Esophagus squamous epithelium (tissue), 5 donors: ENCODE results near the gene MTARC1. TPM values are rescaled to one million over a fixed set of nuclear protein-coding genes. Genes with fewer than 3 reads are reported as not detected.
A peak's percentile ranks its signal among the peaks of the same experiment; 100 is the strongest.

Experiments used
- DNase-seq: peaks from one replicate; lab custom pipeline; 2025; lab: John Stamatoyannopoulos, UW
- H3K27ac ChIP-seq, 4 donors: fragments of 200-600 bp; sonication (generic); one replicate each; pipeline ENCODE4 v1.5.1; 2016 to 2019; ENCODE audit warnings: mild to moderate bottlenecking in 1 of 4
- H3K27me3 ChIP-seq, 4 donors: fragments of 200-600 bp; sonication (generic); 1 replicate in 3 of 4; 2 replicates in 1 of 4; pipeline versions ENCODE4 v1.5.1 to v1.6.0; 2017 to 2021; ENCODE audit warnings: antibody characterized with exemption in 1 of 4
- H3K36me3 ChIP-seq, 3 donors: fragments of 200-600 bp; sonication (generic); one replicate each; pipeline ENCODE4 v1.5.1; 2016 to 2019
- H3K4me1 ChIP-seq, 3 donors: fragments of 200-600 bp; sonication (generic); one replicate each; pipeline ENCODE4 v1.5.1; 2017 to 2019
- H3K4me3 ChIP-seq, 4 donors: fragments of 200-600 bp; sonication (generic); 1 replicate in 3 of 4; 2 replicates in 1 of 4; pipeline ENCODE4 v1.5.1; 2016 to 2019; ENCODE audit warnings: mild to moderate bottlenecking in 2 of 4, moderate library complexity in 1 of 4
- H3K9me3 ChIP-seq, 3 donors: fragments of 200-600 bp; sonication (generic); one replicate each; pipeline ENCODE4 v1.5.1; 2016 to 2019
- POLR2A ChIP-seq, 4 donors: fragments of 450-650 bp; IDR thresholded peaks; one replicate each; pipeline ENCODE4 v1.6.1; 2017; ENCODE audit warnings: antibody characterized with exemption in 4 of 4, mild to moderate bottlenecking in 4 of 4, moderate library complexity in 3 of 4
- WGBS, 2 donors: methylation state at CpG; one replicate each; pipeline ENCODE4 v1.1.5; 2018; 5-methylcytosine and 5-hydroxymethylcytosine counted together
- intact Hi-C: fragments of 100-400 bp; cut with DNase I; formaldehyde crosslinking; loops from one replicate; pipeline ENCODE4 v1.15.0; 2022
- total RNA-seq, 4 donors: library from RNA; depleted of rRNA; stranded (reverse); fragments of >200 nt; gene quantifications; one replicate each; pipeline ENCODE4 v1.1.0, GENCODE V29; 2016
- TF ChIP-seq, protein P1 (sequence below), 6 experiments: fragments of 450-650 bp in 4 of 6; fragments of 200-600 bp in 2 of 6; sonication (generic) in 2 of 6; IDR thresholded peaks; one replicate each; pipeline ENCODE4 v1.5.1; 2016 to 2019; ENCODE audit warnings: antibody characterized with exemption in 6 of 6, mild to moderate bottlenecking in 4 of 6, moderate library complexity in 4 of 6
- donor health status: DM: yes; HTN: yes; CAD: no.

Gene MTARC1
- total RNA-seq, 4 donors from 2014 or later = 2.3 to 12.2 (median 4.9) TPM

DNA sequence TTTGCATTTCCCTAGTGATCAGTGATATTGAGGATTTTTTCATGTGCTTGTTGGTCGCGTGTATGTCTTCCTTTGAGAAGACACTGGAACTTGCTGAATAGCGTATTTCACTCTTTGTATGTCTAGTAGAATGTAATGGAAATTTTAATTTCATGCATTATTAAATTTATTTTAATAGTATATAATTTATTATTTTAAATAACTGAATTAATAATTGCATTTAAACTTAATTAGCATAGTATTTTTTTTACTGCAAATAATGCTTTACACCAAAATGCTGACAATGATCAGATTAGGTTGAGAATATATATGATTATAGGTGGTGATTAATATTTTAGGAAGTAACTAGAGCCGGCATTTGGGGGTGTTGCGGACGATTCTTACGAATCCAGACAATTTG is 10.5 kb upstream of the MTARC1 start:
- no peak for TF ChIP-seq POLR2A (IDR thresholded peaks at IDR 0.05)
- TF ChIP-seq, protein P1, sequence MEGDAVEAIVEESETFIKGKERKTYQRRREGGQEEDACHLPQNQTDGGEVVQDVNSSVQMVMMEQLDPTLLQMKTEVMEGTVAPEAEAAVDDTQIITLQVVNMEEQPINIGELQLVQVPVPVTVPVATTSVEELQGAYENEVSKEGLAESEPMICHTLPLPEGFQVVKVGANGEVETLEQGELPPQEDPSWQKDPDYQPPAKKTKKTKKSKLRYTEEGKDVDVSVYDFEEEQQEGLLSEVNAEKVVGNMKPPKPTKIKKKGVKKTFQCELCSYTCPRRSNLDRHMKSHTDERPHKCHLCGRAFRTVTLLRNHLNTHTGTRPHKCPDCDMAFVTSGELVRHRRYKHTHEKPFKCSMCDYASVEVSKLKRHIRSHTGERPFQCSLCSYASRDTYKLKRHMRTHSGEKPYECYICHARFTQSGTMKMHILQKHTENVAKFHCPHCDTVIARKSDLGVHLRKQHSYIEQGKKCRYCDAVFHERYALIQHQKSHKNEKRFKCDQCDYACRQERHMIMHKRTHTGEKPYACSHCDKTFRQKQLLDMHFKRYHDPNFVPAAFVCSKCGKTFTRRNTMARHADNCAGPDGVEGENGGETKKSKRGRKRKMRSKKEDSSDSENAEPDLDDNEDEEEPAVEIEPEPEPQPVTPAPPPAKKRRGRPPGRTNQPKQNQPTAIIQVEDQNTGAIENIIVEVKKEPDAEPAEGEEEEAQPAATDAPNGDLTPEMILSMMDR (IDR thresholded peaks at IDR 0.05) = no peak
- DNase-seq = no peak
- WGBS, 2 donors = 86 to 87% methylated on average over 7 of the region's 7 CpGs
- intact Hi-C loops = loop anchor here (10.0 kb wide), 1 partner anchor 81 kb away; the partner anchor contains the start of gene C1orf115
- H3K27me3 ChIP-seq = no peaks in the 10 kb centered on the region
- no peak overlapping the region for H3K4me3 ChIP-seq
- peaks cover 0 to 29% (median 0%) of the 10 kb centered on the region in 3 donors for H3K36me3 ChIP-seq
- no peaks in the 10 kb centered on the region for H3K9me3 ChIP-seq
- H3K4me1 ChIP-seq = no peaks in the 10 kb centered on the region
- no peak overlapping the region for H3K27ac ChIP-seq

DNA sequence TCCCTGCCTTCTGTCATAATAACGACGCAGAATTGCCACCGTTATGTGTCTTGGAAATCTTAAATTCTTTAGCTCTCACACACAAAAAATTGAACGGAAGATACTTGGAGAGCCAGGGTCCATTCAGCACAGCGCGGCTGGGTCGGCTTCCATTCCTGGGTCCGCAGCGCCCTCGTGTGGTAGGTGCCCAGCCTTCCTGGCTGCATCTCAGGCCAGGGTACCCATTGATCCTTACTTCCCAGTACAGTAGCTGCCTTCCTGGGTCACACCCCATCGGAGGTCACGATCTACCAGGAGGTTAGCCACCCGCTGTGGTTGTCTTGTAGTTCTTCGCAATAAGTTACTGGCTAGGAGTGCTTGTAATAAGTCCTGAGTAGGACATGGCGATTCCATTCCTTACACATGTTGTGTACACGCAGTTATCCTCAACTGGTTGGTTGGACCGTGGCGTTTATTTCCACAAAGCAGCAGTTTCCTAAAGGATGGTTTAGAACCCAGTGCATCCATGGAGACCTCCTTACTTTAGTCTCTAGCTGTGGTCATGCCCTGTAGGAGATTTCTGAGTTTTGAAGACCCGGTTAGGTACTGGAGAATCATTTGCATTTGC is 9.9 kb upstream of the MTARC1 start:
- TF ChIP-seq, protein P1 (IDR thresholded peaks at IDR 0.05) = peak; percentile 66 to 90 (median 84)
- TF ChIP-seq POLR2A (IDR thresholded peaks at IDR 0.05) = no peak
- WGBS, 2 donors = 26 to 27% methylated on average over 14 to 18 of the region's 19 CpGs
- Histone ChIP-seq H3K27me3 (no peaks in the 10 kb centered on the region), H3K36me3 (peaks cover 0 to 26% (median 0%) of the 10 kb centered on the region in 3 donors), H3K4me3 (no peak overlapping the region), H3K27ac (no peak overlapping the region), H3K4me1 (no peaks in the 10 kb centered on the region), H3K9me3 (no peaks in the 10 kb centered on the region)
- DNase-seq = no peak
- intact Hi-C loops = loop anchor here (10.0 kb wide), 1 partner anchor 82 kb away; the partner anchor contains the start of gene C1orf115

DNA sequence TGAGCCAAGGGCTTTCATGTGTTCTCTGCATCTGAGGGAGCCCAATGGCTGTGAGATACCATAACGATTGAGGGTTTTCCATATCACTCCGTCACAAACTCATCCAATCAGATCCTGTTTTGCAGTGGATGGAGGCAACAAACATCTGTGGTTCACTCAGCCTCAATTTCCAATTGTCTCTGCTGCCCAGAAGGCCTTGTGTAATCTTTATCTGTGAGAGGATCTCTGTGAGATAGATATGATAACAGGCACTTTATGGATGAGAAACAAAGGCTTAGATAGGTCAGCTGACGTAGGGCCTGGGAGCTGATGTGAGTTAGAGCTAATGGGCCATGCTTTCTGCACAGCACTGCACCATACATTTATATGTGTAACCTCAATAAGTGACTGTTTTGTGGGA is 3.3 kb upstream of the MTARC1 start:
- Histone ChIP-seq H3K36me3 (peaks cover 0 to 18% (median 0%) of the 10 kb centered on the region in 3 donors), H3K27me3 (peaks cover 0 to 5% (median 0%) of the 10 kb centered on the region in 4 donors), H3K4me1 (peaks cover 0 to 35% (median 12%) of the 10 kb centered on the region in 3 donors), H3K4me3 (no peak overlapping the region), H3K27ac (no peak overlapping the region), H3K9me3 (no peaks in the 10 kb centered on the region)
- intact Hi-C loops = no loop called here
- WGBS, 2 donors = 76 to 84% methylated on average over 3 of the region's 3 CpGs
- DNase-seq = no peak
- no peak for TF ChIP-seq POLR2A (IDR thresholded peaks at IDR 0.05)
- TF ChIP-seq, protein P1 (IDR thresholded peaks at IDR 0.05) = no peak

DNA sequence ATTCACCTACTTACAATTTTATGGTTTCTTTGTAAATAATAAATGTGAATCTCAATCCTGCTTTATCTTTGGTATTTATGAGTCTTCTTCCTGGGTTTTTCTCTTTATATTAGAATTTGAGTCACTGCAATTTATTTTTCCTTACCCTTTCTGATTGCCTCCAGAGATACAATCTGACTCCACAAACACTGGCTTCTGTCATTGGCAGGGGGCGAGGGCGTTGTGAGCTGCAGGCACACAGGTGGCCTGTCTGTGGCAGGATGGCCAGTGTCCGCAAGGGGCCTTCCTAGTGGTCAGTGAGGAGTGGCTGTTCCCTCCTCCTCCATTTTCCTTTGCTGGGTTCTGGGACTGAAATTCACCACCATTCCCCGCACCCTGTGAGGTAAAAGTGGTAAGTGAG is 2.0 kb upstream of the MTARC1 start:
- no peaks in the 10 kb centered on the region for H3K9me3 ChIP-seq
- H3K4me3 ChIP-seq = no peak overlapping the region
- peaks cover 0 to 13% (median 0%) of the 10 kb centered on the region in 3 donors for H3K36me3 ChIP-seq
- DNase-seq = no peak
- H3K27ac ChIP-seq = peak overlapping the region in 2 of 4 donors; percentile 78 to 81
- TF ChIP-seq, protein P1 (IDR thresholded peaks at IDR 0.05) = no peak
- no peak for TF ChIP-seq POLR2A (IDR thresholded peaks at IDR 0.05)
- peaks cover 0 to 5% (median 0%) of the 10 kb centered on the region in 4 donors for H3K27me3 ChIP-seq
- peaks cover 0 to 35% (median 12%) of the 10 kb centered on the region in 3 donors for H3K4me1 ChIP-seq
- intact Hi-C loops = no loop called here
- WGBS, 2 donors = 95 to 100% methylated on average over 4 of the region's 4 CpGs
